GM23248 (cell line): ENCODE measurements around the gene IL12RB1.

ENCODE experiments used
- EZH2 ChIP-seq: fragments of 200-600 bp; sonication (generic); IDR thresholded peaks from 2 replicates; pipeline ENCODE4 v1.6.1; 2018; ENCODE audit warnings: antibody characterized with exemption, mild to moderate bottlenecking; ENCODE audit not compliant: insufficient read depth, poor library complexity, severe bottlenecking
- EZH2phosphoT487 ChIP-seq: fragments of 200-600 bp; sonication (generic); IDR thresholded peaks from 2 replicates; pipeline ENCODE4 v1.6.1; 2018; ENCODE audit warnings: antibody characterized with exemption, moderate library complexity, mild to moderate bottlenecking, low read depth; ENCODE audit not compliant: insufficient read depth

- no peak for TF ChIP-seq EZH2
- TF ChIP-seq EZH2phosphoT487: no peak
Measured at GRCh38 chr19:18074192-18074591, 12.5 kb downstream of the IL12RB1 start.
